Endothelial cell of umbilical vein (primary cell): ENCODE measurements around the gene LSR. TPM values are rescaled to one million over a fixed set of nuclear protein-coding genes. Genes with fewer than 3 reads are reported as not detected.

ENCODE experiments used
- BruUV-seq: library from RNA; stranded (reverse); fragments of 400-500 nt; replicated peaks from 2 replicates; lab custom pipeline; 2021; lab: Mats Ljungman, UMichigan
- CTCF ChIA-PET: fragments of 300-600, 350-600 bp; sonication (Branson Sonifier 250); formaldehyde crosslinking; loops from one replicate; lab custom pipeline; 2021; ENCODE audit warnings: antibody characterized with exemption, inconsistent platforms; lab: Charles Lee
- POLR2A ChIA-PET: fragments of 300-600, 350-600 bp; sonication (Branson Sonifier 250); formaldehyde crosslinking; loops from one replicate; lab custom pipeline; 2021; ENCODE audit warnings: antibody characterized with exemption, inconsistent platforms; lab: Charles Lee
- DNase-seq: peaks from one replicate; pipeline ENCODE4 v3.0.0-alpha.2; 2011; ENCODE audit warnings: low read depth, low spot score
- FAIRE-seq: peaks from 2 replicates; lab custom pipeline; 2011; peaks lifted over from hg19 to GRCh38; lab: Jason Lieb, UNC
- H2AFZ ChIP-seq: 2 replicates; pipeline ENCODE4 v1.6.0; 2012; ENCODE audit warnings: low read depth, low read length, control low read depth, inconsistent platforms
- H3K27ac ChIP-seq: 2 replicates; pipeline ENCODE4 v1.5.1; 2011; ENCODE audit warnings: low read depth, mild to moderate bottlenecking, control low read depth, low read length, moderate library complexity; ENCODE audit not compliant: insufficient read depth
- H3K27me3 ChIP-seq, 2 experiments: 2 replicates each; pipeline versions ENCODE4 v1.6.0 to v1.6.1; 2011; ENCODE audit warnings: low read length in 2 of 2, mixed read lengths in 1 of 2; ENCODE audit not compliant: control insufficient read depth in 2 of 2, insufficient read depth in 2 of 2
- H3K36me3 ChIP-seq, 2 experiments: 2 replicates in 1 of 2; 3 replicates in 1 of 2; pipeline ENCODE4 v1.5.1; 2011; ENCODE audit warnings: low read length in 2 of 2, mild to moderate bottlenecking in 1 of 2, moderate library complexity in 1 of 2; ENCODE audit not compliant: control insufficient read depth in 2 of 2, insufficient read depth in 2 of 2; ENCODE audit errors: extremely low read depth in 1 of 2
- H3K4me1 ChIP-seq: 3 replicates; pipeline ENCODE4 v1.5.1; 2011; ENCODE audit warnings: mild to moderate bottlenecking, low read length; ENCODE audit not compliant: control insufficient read depth, insufficient read depth; ENCODE audit errors: extremely low read depth
- H3K4me2 ChIP-seq: 2 replicates; pipeline ENCODE4 v1.6.1; 2011; ENCODE audit warnings: low read length, control low read depth, mixed read lengths; ENCODE audit not compliant: insufficient read depth
- H3K4me3 ChIP-seq, 3 experiments: fragments of 200-600 bp in 1 of 3; sonication (generic), shearing (Covaris generic) in 1 of 3; replicated peaks in 1 of 3; 2 replicates each; pipeline ENCODE4 v1.5.1; 2011 to 2016; ENCODE audit warnings: control low read depth in 3 of 3, low read length in 3 of 3, mild to moderate bottlenecking in 2 of 3, inconsistent platforms in 1 of 3, low read depth in 1 of 3, moderate library complexity in 1 of 3; ENCODE audit not compliant: insufficient read depth in 1 of 3
- H3K79me2 ChIP-seq: 2 replicates; pipeline ENCODE4 v1.6.0; 2012; ENCODE audit warnings: low read length, inconsistent platforms; ENCODE audit not compliant: control insufficient read depth, insufficient read depth
- H3K9ac ChIP-seq: replicated peaks from 2 replicates; pipeline ENCODE3; 2011; ENCODE audit warnings: low read length, control low read depth; ENCODE audit not compliant: insufficient read depth; ENCODE audit errors: extremely low read depth
- H3K9me1 ChIP-seq: replicated peaks from 3 replicates; pipeline ENCODE4 v1.6.0; 2011; ENCODE audit warnings: mild to moderate bottlenecking, low read length; ENCODE audit not compliant: control insufficient read depth, insufficient read depth; ENCODE audit errors: extremely low read depth
- H3K9me3 ChIP-seq: replicated peaks from 2 replicates; pipeline ENCODE4 v1.5.1; 2012; ENCODE audit warnings: low read length, inconsistent platforms; ENCODE audit not compliant: control insufficient read depth, insufficient read depth
- H4K20me1 ChIP-seq: replicated peaks from 2 replicates; pipeline ENCODE3; 2011; ENCODE audit warnings: mild to moderate bottlenecking, low read length; ENCODE audit not compliant: control insufficient read depth, insufficient read depth; ENCODE audit errors: extremely low read depth
- CTCF ChIP-seq, 2 donors: IDR thresholded peaks; 1 replicate in 1 of 2; 2 replicates in 1 of 2; pipeline ENCODE4 v1.5.1; 2011; ENCODE audit warnings: low read length in 2 of 2, mild to moderate bottlenecking in 2 of 2, moderate library complexity in 2 of 2, control low read depth in 1 of 2, inconsistent platforms in 1 of 2, low read depth in 1 of 2; ENCODE audit not compliant: insufficient read depth in 1 of 2; ENCODE audit errors: extremely low read depth in 1 of 2
- EZH2 ChIP-seq: IDR thresholded peaks from 2 replicates; pipeline ENCODE4 v1.6.1; 2012; ENCODE audit warnings: borderline replicate concordance, low read depth, mild to moderate bottlenecking, moderate library complexity, low read length, inconsistent platforms; ENCODE audit not compliant: severe bottlenecking
- FOS ChIP-seq: IDR thresholded peaks from 2 replicates; pipeline ENCODE4 v1.6.1; 2011; ENCODE audit warnings: mild to moderate bottlenecking, low read length, moderate library complexity, borderline replicate concordance; ENCODE audit not compliant: insufficient read depth
- GATA2 ChIP-seq: IDR thresholded peaks from 2 replicates; pipeline ENCODE4 v1.7.0; 2011; ENCODE audit warnings: low read depth, mild to moderate bottlenecking, moderate library complexity, mixed read lengths, low read length; ENCODE audit not compliant: insufficient read length, insufficient read depth
- JUN ChIP-seq: IDR thresholded peaks from 2 replicates; pipeline ENCODE4 v1.6.1; 2011; ENCODE audit warnings: borderline replicate concordance, low read depth; ENCODE audit not compliant: insufficient read length, insufficient read depth
- MAX ChIP-seq: IDR thresholded peaks from 2 replicates; pipeline ENCODE4 v1.6.1; 2011; ENCODE audit not compliant: insufficient read depth, insufficient read length
- MYC ChIP-seq: IDR thresholded peaks from one replicate; pipeline ENCODE4 v1.6.1; 2011; ENCODE audit warnings: mild to moderate bottlenecking, low read depth, low read length
- POLR2A ChIP-seq: IDR thresholded peaks from 2 replicates; pipeline ENCODE4 v1.6.1; 2012; ENCODE audit warnings: low read depth, mild to moderate bottlenecking, control low read depth, low read length
- POLR2AphosphoS5 ChIP-seq: IDR thresholded peaks from 2 replicates; pipeline ENCODE4 v1.6.1; 2012; ENCODE audit warnings: low read depth, mild to moderate bottlenecking, control low read depth, low read length, moderate library complexity; ENCODE audit not compliant: insufficient read depth
- dilution Hi-C: fragments of 300-500 bp; cut with MboI; formaldehyde crosslinking; loops from one replicate; pipeline ENCODE4 v1.15.0; 2019; ENCODE audit warnings: low sequenced_read_pairs; ENCODE audit not compliant: extremely low pct_ligation_motif_present
- intact Hi-C: fragments of 100-400 bp; cut with micrococcal nuclease; formaldehyde crosslinking; loops from one replicate; pipeline ENCODE4 v1.10.0; 2022
- polyA plus RNA-seq, 4 experiments: library from polyadenylated mRNA; depleted of rRNA in 3 of 4; stranded (reverse) in 3 of 4; unstranded in 1 of 4; fragments of >200 nt; gene quantifications; 2 replicates each; pipeline versions ENCODE4 v1.2.1 to v1.2.3, GENCODE V29; 2011 to 2012; ENCODE audit warnings: missing spikeins in 1 of 4
- total RNA-seq: library from RNA; stranded (reverse); gene quantifications from 2 replicates; pipeline ENCODE4 v1.2.3, GENCODE V29; 2021

Gene LSR
- total and polyA plus RNA-seq, 2 donors (not counting 3 experiments of a cell fraction or from before 2014, with no cell fraction given): 0.76 to 1.0 TPM

GRCh38 chr19:35291916-35292315, 43.1 kb downstream of the LSR start, which contains the start of gene MAG:
TSS of gene MAG (plus strand) at chr19:35292161. CDS start at chr19:35295409, 3,248 bp downstream.
- no peaks in the 10 kb centered on the region for H3K9me1 ChIP-seq
- no peak within 1 kb of the TSS for H3K9ac ChIP-seq
- H3K4me3 ChIP-seq: no peak within 1 kb of the TSS
- no peaks in the 10 kb centered on the region for H3K27me3 ChIP-seq
- CTCF ChIA-PET: no interaction called here
- no peak for TF ChIP-seq FOS
- TF ChIP-seq CTCF (IDR thresholded peaks at IDR 0.05; ENCODE audit: extremely low read depth in 1 of 2, insufficient read depth in 1 of 2, low read depth in 1 of 2, low read length in 2 of 2): no peak
- no peak for TF ChIP-seq GATA2
- TF ChIP-seq POLR2A: no peak
- no peak for TF ChIP-seq MAX
- TF ChIP-seq POLR2AphosphoS5: no peak
- no peak for TF ChIP-seq MYC
- TF ChIP-seq JUN: no peak
- TF ChIP-seq EZH2: no peak
- no TSS peak for BruUV-seq
- H3K36me3 ChIP-seq: no peaks in the 10 kb centered on the region
- dilution Hi-C loops: no loop called here
- H3K9me3 ChIP-seq: no peaks in the 10 kb centered on the region
- no peak within 1 kb of the TSS for H2AFZ ChIP-seq
- POLR2A ChIA-PET: no interaction called here
- H3K4me1 ChIP-seq: no peaks in the 10 kb centered on the region
- H3K79me2 ChIP-seq: no peaks in the 10 kb centered on the region
- no peak within 1 kb of the TSS for H3K27ac ChIP-seq
- FAIRE-seq (no peak), DNase-seq (no peak)
- intact Hi-C loops: no loop called here
- H3K4me2 ChIP-seq: no peak within 1 kb of the TSS
- no peaks in the 10 kb centered on the region for H4K20me1 ChIP-seq
